ENCODE measurements around the gene MOB1B.

MOB1B gene

DNA sequence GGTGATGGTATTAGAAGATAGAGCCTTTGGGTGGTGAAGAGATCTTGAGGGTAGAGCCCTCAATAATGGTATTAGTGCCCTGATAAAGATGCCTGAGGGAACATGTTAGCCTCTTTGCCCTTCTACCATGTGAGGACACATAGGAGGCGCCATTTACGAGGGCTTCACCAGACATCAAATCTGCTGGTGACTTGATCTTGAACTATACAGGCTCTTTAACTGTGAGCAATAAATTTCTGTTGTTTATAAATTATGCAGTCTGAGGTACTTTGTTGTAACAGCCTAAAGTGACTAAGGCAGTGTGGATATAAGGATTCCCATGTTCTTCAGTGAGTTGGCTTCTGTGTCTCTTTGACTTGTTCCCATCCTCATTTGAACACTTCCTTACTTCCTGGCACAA is 11.8 kb downstream of the MOB1B start:
- FAIRE-seq (no peak), DNase-seq (ENCODE audit: insufficient read length, low spot score) (no peak)

DNA sequence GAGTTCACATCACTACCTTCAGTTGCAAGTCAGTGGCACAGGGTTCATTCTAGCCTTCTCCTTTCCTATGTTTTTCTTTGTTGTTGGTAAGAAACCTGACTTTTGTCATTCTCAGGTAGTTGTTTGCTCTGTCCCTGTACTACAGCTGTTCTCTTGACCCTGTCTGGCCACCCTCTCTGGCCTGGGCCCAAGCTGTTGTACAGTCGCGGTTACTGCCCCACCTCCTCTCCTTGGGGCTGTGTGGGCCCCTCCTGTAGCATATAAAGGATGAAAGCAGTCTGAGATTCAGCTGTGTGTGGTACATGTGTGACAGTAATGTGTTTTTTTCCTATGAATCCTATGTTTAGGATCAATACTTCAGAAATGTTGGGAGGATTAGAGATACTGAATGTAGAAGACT is 12.5 kb downstream of the MOB1B start:
- FAIRE-seq, result no peak
- DNase-seq (ENCODE audit: insufficient read length, low spot score), result no peak

DNA sequence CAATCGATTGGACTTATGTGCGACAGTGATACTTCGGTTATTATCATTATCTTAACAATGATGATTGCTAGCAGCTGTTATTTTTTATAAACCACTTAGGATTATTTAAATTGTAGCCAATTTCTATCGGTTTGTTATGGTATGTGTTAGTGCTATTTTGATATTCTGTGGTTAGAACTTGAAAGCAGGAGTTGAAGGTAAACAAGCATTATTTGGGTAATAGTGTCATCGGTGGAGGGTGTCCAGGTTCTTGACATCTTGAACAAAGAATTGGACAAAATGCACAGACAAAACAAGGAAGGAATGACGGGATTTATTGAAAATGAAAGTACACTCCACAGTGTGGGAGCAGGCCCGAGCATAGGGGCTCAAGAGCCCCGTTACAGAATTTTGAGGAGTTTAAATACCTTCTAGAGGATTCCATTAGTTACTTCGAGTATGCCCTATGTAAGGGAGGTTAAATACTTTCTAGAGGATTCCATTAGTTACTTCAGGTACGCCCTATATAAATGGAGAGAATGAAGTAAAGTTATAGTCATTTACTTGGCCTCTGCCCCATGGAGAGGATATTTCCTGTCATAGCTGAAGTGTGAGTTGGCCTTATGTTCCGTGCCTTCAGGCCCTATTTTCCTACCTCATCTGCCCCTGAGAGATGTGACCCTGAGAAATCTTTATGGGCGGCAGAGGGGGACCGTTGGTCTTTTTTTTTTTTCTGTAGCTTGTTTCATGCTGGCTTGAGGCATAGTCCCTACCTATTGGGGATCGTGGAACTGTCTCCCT is 13.1 kb downstream of the MOB1B start:
- no peak for DNase-seq (ENCODE audit: insufficient read length, low spot score)
- FAIRE-seq, result peak; percentile 11

DNA sequence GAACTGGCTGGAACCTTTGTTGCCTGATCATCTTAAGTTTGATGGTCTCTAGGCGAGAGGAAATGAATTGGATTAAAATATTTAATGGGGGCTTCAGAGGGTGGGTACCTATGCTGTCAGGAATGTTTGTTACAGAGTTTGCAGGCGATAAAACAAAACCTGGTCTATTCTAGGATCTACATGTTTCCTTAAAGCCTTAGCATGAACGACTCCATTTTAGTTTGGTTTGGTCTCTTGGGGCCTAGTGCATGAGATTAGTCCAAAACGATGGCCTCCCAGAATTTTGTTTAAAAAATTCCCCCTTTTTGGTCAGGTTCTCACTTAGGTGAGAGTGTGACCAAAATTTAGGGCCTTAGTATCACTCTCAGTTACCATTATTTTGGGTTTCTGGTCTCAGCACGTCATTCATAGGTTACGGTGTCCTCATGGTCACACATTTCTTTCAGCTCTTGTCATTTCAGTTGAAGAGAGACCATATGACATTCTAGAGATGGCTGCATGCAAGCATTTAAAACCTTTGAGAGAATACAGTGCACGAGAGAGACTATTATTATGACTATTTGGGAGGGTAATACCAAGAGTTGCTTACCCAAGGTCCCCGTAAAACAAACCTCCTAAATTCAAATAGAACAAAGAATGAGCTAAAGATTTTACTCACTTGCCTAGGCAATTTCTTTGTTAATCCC is 13.8 kb downstream of the MOB1B start:
- FAIRE-seq (no peak), DNase-seq (ENCODE audit: insufficient read length, low spot score) (no peak)

DNA sequence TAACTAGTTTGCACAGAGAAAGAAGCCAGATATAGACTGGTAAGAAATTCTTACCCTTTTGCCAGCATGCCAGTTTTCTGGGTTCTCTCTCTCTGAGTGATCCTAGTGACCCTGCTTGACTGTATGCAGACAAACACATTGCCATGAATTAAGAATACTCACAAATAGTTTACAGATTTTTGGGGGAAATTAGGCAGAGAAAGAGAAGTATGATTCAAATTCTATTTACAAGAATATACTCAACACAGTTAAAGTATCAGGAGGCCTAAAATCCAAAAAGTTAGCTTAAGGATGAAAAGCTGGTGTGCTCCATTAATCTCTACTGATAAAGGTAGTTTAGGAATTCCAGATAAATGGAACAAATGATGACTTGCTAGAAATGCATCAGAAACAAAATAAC is 18.4 kb downstream of the MOB1B start:
- no peak for DNase-seq (ENCODE audit: insufficient read length, low spot score)
- no peak for FAIRE-seq

DNA sequence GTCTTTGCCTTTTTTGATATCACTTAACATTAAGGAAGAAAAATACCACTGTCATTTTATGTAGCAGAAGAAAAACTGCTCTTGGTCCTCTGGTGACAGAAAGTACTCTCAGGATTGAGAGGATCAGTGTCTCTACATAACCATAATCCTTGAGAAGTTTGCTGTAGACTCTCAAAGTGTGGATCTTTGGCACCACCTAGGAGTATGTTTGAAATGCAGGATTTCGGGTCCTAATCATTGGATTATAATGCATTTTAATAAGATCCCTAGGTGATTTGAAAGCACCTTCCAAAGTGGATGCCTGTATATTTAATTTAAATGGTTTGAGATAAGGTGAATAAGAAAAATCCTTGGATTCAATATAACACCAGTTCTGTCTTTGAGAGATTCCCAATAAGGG is 23.2 kb downstream of the MOB1B start:
- no peak for FAIRE-seq
- no peak for DNase-seq (ENCODE audit: insufficient read length, low spot score)

DNA sequence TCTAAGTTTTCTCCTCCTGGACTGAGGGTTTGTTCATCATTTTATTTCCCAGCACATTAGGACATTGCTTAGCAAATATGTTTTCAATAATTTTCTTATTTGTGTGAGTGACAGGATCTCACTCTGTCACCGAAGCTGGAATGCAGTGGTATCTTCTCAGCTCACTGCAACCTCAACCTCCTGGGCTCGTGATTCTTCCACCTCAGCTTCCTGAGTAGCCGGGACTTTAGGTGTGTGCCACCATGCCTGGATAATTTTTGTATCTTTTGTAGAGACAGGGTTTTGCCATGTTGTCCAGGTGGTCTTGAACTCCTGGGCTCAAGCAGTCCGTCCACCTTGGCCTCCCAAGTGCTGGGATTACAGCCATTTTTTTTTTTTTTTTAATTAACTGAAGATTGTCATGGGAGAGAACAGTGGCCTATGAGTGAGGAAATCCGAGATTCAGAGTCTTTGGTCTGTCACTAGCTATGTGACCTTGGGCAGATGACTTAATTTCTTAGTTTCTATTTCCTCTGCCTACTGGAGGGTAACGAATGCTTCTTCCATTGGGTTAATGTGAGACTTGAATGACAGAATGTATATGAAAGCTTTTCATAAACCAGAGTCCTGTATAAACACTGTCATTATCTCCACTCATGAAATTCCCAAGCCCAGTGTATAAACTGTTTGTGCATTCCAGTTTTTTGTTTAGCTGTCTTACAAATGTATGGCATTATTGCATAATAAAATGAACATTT is 23.9 kb downstream of the MOB1B start:
- FAIRE-seq (peak; percentile 93), DNase-seq (ENCODE audit: insufficient read length, low spot score) (no peak)

DNA sequence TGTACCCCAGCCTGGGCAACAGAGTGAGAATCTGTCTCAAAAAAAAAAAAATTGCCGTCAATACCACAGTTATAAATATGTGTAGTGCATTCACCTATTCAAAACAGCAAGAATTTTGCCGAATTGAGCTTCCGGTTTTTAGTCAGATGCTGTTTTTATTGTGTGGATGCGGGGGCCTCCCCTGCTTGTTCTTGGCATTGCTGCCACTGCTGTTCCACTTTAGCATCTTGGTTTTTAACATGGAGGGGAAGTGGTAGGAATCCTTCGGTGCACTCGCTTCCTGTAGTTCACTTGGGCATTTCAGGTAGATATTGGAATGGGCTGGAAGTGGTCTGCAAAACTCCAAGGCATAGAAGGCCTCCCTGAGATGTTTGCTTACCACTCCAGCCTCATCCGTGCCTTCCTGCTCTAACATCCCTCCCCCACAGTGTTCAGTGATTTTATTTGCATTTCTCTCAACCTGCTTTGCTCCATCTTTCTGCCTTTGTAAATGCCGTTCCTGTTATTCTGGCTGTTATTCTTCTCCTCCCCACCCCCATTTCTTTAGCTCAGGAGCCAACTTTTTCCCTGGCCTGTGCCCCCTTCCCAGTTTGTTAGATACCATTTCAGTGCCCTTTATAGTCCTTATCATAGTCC is 25.5 kb downstream of the MOB1B start:
- DNase-seq (ENCODE audit: insufficient read length, low spot score) (no peak), FAIRE-seq (peak; percentile 95)

DNA sequence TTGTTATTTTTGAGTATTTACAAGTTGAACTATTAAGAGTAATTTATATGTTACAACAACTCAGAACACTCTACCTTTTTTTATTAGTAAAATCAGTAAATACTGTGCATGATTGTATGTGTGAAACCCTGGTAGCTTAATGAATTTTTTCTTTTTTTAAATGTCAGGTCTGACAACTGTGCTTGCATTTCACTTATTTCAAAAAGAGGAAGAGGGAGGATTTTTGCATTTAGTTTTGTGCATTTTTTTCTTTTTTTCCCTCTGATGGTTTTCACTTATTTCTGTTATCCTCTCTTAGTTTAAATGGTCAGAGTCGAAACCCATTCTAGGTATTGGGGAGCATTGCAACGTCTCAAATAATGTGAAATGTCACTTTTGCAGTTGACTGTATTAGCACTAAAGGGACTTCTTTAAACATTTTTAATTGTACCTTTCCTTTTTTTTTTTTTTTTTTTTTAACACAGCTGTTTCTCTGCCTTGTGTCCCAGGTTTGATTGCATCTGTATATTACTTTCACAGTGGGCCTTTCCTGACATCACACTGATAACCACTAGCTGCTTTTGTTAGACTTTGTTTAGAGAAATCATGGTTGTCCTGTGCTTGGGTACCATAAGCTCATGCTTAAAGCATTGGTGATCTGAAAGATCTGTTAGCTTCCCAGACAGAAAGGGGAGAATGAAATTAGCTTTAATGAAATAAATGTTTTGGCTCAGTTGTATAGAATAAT is 28.5 kb downstream of the MOB1B start:
- FAIRE-seq, result peak; percentile 68

DNA sequence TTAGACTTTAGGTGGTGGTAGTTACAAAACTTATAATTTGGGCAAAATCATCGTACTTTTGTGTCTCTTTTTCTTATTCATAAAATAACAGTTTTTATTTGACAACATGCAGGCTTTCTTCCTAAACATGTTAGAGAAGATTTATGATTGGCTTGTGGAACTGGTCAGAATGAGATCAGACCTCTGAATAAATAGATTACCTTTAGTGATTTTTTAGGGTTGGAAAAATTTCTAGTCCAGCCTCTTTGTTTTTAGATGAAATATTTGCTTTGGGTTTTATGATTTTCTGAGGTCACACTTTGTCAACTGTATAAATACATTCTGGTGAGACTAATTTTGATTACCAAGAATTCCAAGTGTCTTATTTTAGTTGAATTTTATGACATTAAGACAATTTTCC is 29.2 kb downstream of the MOB1B start:
- peak; percentile 52 for FAIRE-seq
- no peak for DNase-seq (ENCODE audit: insufficient read length, low spot score)

More for the DNA sequence above, 28.5 kb downstream of the MOB1B start:
- DNase-seq (ENCODE audit: insufficient read length, low spot score), result no peak

DNA sequence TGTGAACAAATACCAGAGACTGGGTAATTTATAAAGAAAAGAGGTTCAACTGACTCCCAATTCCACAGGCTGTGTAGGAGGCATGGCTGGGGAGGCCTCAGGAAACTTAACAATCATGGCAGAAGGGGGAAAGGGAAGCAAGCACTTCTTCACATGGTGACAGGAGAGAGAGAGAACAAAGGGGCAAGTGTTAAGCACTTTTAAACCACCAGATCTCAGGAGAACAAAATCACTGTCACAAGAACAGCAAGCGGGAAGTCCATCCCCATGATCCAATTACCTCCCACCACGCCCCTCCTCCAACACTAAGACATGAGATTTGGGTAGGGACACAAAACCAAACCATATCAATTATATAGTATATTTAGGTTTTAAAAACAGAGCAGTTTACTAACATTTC is 30.8 kb downstream of the MOB1B start:
- FAIRE-seq (no peak), DNase-seq (ENCODE audit: insufficient read length, low spot score) (no peak)

DNA sequence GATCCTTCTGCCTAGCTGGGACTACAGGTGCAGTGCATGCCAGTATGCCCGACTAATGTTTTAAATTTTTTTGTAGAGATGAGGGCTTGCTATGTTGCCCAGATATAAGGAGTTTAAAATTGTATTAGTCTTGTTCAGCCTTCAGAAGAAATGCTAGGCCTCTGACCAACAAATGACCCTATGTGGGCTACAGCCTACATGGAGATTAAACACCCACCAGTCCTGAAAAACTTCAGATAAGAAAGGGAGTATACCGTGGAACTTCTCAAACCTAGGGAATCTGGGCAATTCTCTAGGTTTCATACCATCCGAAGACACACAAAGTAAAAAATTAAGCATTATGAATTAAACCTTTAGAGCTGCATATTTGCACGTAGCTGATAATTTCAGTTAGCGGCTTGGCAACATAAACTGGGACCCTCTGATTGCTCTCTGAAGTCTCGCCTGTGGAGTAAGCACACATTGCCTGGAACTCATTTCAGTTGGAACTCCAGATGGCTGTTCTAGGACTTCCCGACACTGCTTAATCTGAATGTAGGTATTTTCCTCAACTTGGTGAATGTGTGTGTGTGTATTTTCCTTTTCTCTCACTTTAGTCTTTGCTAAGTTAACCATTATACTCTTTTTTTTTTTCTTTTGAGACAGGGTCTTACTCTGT is 33.0 kb downstream of the MOB1B start:
- no peak for FAIRE-seq
- DNase-seq (ENCODE audit: insufficient read length, low spot score), result no peak

DNA sequence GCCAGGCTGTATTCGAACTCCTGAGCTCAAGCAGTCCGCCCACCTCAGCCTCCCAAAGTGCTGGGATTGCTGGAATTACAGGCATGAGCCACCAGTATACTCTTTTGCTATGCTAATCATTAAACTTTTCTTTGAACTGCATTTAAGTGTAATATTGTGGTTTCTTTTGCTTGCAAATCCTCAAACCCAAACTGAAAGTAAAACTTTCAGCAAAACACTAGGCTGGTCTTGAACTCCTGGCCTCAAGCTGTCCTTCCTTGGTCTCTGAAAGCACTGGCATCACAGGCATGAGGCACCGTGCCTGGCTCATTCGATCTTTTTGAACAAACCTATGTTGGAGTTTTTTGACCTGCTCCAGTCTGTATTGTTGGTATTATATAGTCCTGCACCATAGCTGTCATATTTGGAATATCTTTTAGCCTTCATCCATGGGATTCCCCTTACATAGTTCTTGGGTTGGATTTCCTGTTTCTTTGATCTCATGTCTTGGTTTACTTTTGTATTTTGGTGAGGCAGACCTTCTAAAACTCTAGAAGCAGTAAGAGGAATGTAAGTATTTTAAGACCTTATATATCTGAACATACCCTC is 34.1 kb downstream of the MOB1B start:
- DNase-seq (ENCODE audit: insufficient read length, low spot score) (no peak), FAIRE-seq (peak; percentile 65)

DNA sequence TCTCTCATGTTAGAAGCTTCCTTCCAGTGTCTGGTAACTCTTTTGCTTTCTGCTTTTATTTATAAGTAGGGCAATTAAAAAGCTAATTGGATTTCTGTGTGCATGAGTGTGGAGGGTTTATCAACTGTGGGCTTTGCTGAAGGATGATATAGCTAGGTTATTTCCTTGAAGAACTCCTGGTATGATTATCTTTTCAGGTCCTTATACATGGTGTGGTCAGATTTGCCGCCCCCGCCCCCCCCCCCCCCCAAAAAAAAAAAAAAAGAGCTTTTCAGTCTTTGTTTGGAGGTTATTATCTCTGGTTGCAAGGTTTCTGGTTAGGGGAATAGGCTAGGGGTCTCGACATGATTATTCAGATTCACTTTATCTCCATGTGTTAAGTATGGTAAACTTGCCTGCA is 35.9 kb downstream of the MOB1B start:
- no peak for DNase-seq (ENCODE audit: insufficient read length, low spot score)

DNA sequence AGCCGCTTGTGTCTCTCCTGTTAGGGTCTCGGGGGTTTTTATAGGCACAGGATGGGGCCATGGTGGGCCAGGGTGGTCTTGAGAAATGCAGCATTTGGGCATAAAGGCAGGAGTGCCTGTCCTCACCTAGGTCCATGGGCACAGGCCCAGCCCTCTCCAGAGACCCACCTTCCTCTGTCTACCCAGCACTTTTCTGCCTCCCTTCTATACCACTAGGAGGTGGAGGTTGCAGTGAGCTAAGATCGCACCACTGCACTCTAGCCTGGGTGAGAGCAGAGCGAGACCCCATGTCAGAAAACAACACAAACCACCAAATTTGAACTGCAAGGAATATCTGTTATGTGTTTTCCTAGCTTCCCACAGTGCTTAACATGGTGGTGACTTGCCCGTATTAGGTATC is 38.0 kb downstream of the MOB1B start:
- no peak for DNase-seq (ENCODE audit: insufficient read length, low spot score)
- no peak for FAIRE-seq

More for the DNA sequence above, 35.9 kb downstream of the MOB1B start:
- FAIRE-seq, result no peak

DNA sequence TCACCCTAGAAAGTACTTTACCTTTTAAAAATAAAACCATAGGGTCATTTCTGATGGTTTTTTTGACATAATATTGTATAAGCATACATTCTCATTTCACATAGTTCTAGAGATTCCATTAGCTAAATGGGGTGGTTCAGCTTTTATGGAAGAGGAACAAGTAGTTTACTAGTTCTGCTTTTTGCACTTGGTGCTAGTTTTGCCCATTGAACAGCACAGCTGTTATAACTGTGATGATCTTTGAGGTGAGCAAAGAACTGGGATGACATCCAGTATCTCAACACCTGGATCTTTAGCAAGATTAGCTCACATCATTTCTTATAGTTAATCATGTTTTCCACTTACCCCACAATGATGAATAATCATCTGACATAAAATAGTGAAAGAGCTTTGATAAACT is 40.9 kb downstream of the MOB1B start:
- FAIRE-seq (peak; percentile 80), DNase-seq (ENCODE audit: insufficient read length, low spot score) (no peak)

DNA sequence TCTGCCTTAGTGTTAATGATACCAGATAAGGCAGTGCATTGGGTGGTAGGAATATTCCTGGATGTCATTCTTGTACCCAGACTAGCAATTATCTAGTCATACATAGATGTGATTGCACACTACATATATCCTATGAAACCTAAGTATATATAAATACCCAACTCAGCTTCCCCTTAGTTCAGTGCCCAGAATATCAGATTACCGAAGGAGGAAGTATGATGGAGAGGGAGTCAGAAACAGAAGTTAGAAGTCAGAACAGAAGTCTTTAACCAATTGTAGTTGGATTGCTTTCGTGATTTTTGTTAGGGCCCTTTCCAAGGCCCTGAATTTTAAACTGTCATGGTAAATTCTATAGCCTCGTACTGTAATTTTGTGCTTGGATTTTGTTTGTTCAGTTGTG is 42.9 kb downstream of the MOB1B start:
- FAIRE-seq (peak; percentile 79), DNase-seq (ENCODE audit: insufficient read length, low spot score) (no peak)

DNA sequence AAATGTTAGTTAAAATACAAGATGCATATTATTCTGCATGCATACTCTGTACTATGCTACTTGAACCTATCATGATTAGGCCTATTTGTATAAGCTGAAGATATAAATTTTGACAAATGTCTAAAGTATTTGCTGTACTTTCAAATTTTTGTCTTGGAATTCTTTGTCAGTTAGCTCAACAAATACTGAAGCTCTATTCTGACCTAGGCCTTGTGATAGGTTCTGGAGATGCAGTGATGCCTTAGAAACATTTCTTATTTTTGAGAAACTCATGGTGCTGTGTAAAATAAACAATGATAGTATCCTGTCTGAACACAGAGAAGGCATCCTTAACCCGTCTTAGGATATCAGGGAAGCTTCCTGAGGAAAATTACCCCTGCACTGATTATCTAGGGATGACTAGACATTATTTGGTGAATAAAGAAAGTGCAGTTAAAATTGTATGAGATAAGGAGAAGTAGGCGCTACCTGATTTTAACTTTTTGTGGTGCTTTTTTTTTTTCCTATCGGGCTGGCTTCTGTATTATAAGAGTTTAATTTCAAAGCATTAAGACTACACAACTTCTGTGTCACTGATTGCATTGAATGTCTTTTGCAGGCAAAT is 43.4 kb downstream of the MOB1B start:
- FAIRE-seq, result no peak

DNA sequence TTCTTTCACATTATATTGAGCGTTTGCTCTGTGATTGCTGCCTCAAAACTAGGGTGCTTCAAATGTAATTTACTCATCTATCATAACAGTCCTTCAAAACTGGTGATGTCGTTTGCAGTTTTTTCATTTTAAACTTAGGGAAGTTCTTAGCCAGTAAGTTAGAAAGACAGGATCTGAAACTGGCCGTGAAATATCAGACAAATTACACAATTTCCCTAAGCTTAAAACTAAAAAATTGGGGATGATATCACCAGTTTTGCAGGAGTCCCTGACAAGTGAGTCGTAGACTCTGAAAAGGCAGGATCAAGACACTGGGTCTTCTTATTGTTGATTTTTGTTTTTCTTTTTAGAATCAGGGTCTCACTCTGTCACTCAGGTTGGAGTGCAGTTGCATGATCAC is 44.8 kb downstream of the MOB1B start:
- FAIRE-seq (no peak), DNase-seq (ENCODE audit: insufficient read length, low spot score) (no peak)

More for the DNA sequence above, 43.4 kb downstream of the MOB1B start:
- no peak for DNase-seq (ENCODE audit: insufficient read length, low spot score)
